ENCODE data around the gene FAM241B. TPM values are rescaled to one million over a fixed set of nuclear protein-coding genes. Genes with fewer than 3 reads are reported as not detected.

Gene FAM241B
- total and polyA plus RNA-seq, 10 of the 15 experiments (the other 5 are each of a cell fraction or from before 2014, with no cell fraction given), result 0.09 to 0.99 (median 0.24) TPM

GRCh38 chr10:69609077-69609476, 21.0 kb upstream of the FAM241B start:
- H3K79me2 ChIP-seq (ENCODE audit: control insufficient read depth, insufficient read depth, low read length), result no peaks in the 10 kb centered on the region
- no peak overlapping the region for H3K4me3 ChIP-seq
- WGBS (ENCODE audit: insufficient coverage, insufficient replicate concordance, low lambda C conversion rate, missing lambda C conversion rate), result 0% methylated on average over 1 of the region's 1 CpG
- H3K9ac ChIP-seq (ENCODE audit: control insufficient read depth, insufficient read depth, low read length), result no peak overlapping the region
- no peaks in the 10 kb centered on the region for H4K20me1 ChIP-seq (ENCODE audit: control insufficient read depth, insufficient read depth)
- RAD21 ChIA-PET (ENCODE audit: unreplicated experiment), result no interaction called here
- no peaks in the 10 kb centered on the region; the same call in 2 of the 3 replicates for H3K9me3 ChIP-seq (replicated peaks; ENCODE audit: control insufficient read depth, insufficient read depth, low read length)
- H3K4me2 ChIP-seq (ENCODE audit: control insufficient read depth, insufficient read depth), result no peak overlapping the region
- H2AFZ ChIP-seq (ENCODE audit: control insufficient read depth, low read depth, low read length), result no peak overlapping the region
- BruUV-seq (replicated peaks), result no TSS peak
- intact Hi-C loops (cut with micrococcal nuclease; ENCODE audit: unreplicated experiment) (no loop called here), in situ Hi-C loops (cut with MboI) (no loop called here)
- CTCF ChIA-PET, result no interaction called here
- H3K36me3 ChIP-seq (ENCODE audit: control insufficient read depth in 2 of 2, insufficient read depth in 2 of 2, low read length in 1 of 2), result no peaks in the 10 kb centered on the region
- ATAC-seq (no peak), FAIRE-seq (no peak), DNase-seq (ENCODE audit: low read depth, low spot score) (no peak)
- no peak for TF ChIP-seq E2F4 (IDR thresholded peaks at IDR 0.05; ENCODE audit: low read depth, low read length)
- no peak for TF ChIP-seq POLR2A (IDR thresholded peaks at IDR 0.05; ENCODE audit: low read depth, low read length)
- TF ChIP-seq CBFB (IDR thresholded peaks at IDR 0.05; ENCODE audit: low read depth), result no peak
- no peak for TF ChIP-seq GATAD2B (conservative IDR thresholded peaks at IDR 0.05; ENCODE audit: low read depth)
- TF ChIP-seq MYB (IDR thresholded peaks at IDR 0.05; ENCODE audit: borderline replicate concordance, low read depth, low read length), result no peak
- TF ChIP-seq CREB1 (IDR thresholded peaks at IDR 0.05; ENCODE audit: low read depth), result no peak
- no peak for TF ChIP-seq PAX5 (IDR thresholded peaks at IDR 0.05; ENCODE audit: borderline replicate concordance, low read depth, low read length)
- no peak for TF ChIP-seq MXI1 (IDR thresholded peaks at IDR 0.05; ENCODE audit: low read depth, low read length)
- no peak for TF ChIP-seq ETV6 (conservative IDR thresholded peaks at IDR 0.05 in 1 of 2, IDR thresholded peaks at IDR 0.05 in 1 of 2; ENCODE audit: borderline replicate concordance in 1 of 2, low read depth in 1 of 2)
- no peak for TF ChIP-seq RELA (IDR thresholded peaks at IDR 0.05; ENCODE audit: borderline replicate concordance, partially characterized antibody)
- TF ChIP-seq SMC3 (IDR thresholded peaks at IDR 0.05; ENCODE audit: borderline replicate concordance, low read length), result no peak
- no peak for TF ChIP-seq RAD21 (IDR thresholded peaks at IDR 0.05; ENCODE audit: insufficient read depth, low read depth, low read length)
- no peak for TF ChIP-seq ATF7 (IDR thresholded peaks at IDR 0.05; ENCODE audit: low read depth)
- no peak for TF ChIP-seq BACH1 (IDR thresholded peaks at IDR 0.05; ENCODE audit: borderline replicate concordance)
- no peak for TF ChIP-seq RCOR1 (conservative IDR thresholded peaks at IDR 0.05; ENCODE audit: low read depth, low read length)
- TF ChIP-seq RELB (IDR thresholded peaks at IDR 0.05; ENCODE audit: low read depth), result no peak
- TF ChIP-seq ZNF207 (IDR thresholded peaks at IDR 0.05; ENCODE audit: borderline replicate concordance), result no peak
- no peak for TF ChIP-seq IRF3 (IDR thresholded peaks at IDR 0.05)
- H3K27ac ChIP-seq (ENCODE audit: control insufficient read depth, insufficient read depth), result no peak overlapping the region
- SMC1A ChIA-PET (ENCODE audit: uncharacterized antibody, unreplicated experiment), result no interaction called here
- no peaks in the 10 kb centered on the region for H3K4me1 ChIP-seq (ENCODE audit: control insufficient read depth, insufficient read depth, low read length)
- no peaks in the 10 kb centered on the region for H3K27me3 ChIP-seq (replicated peaks in 1 of 2; ENCODE audit: control insufficient read depth in 2 of 2, insufficient read depth in 2 of 2, low read length in 1 of 2)
- POLR2A ChIA-PET, result no interaction called here

Measured in GM12878 (cell line).